Osteoblast (primary cell): ENCODE results near the gene APOM. TPM values are rescaled to one million over a fixed set of nuclear protein-coding genes. Genes with fewer than 3 reads are reported as not detected.

Experiments used
- DNase-seq: peaks from one replicate; pipeline ENCODE4 v3.0.0; 2011; ENCODE audit warnings: low spot score, mixed read lengths; ENCODE audit not compliant: insufficient read length; ENCODE audit errors: missing footprints
- H2AFZ ChIP-seq: 2 replicates; pipeline ENCODE4 v1.6.0; 2011; ENCODE audit warnings: mild to moderate bottlenecking, low read length
- H3K27ac ChIP-seq: 2 replicates; pipeline ENCODE4 v1.5.1; 2011; ENCODE audit warnings: mild to moderate bottlenecking, low read depth, low read length, moderate library complexity
- H3K27me3 ChIP-seq: 2 replicates; pipeline ENCODE4 v1.6.0; 2012; ENCODE audit warnings: mild to moderate bottlenecking, control low read depth, inconsistent platforms, low read length, moderate library complexity; ENCODE audit not compliant: insufficient read depth
- H3K36me3 ChIP-seq: 2 replicates; pipeline ENCODE4 v1.5.1; 2011; ENCODE audit warnings: mild to moderate bottlenecking, low read length, control low read depth, moderate library complexity; ENCODE audit not compliant: insufficient read depth
- H3K4me1 ChIP-seq: 2 replicates; pipeline ENCODE4 v1.5.1; 2011; ENCODE audit warnings: mild to moderate bottlenecking, low read length, control low read depth, moderate library complexity; ENCODE audit not compliant: insufficient read depth
- H3K4me2 ChIP-seq: 2 replicates; pipeline ENCODE4 v1.6.0; 2011; ENCODE audit warnings: mild to moderate bottlenecking, low read length; ENCODE audit not compliant: insufficient read depth
- H3K4me3 ChIP-seq: fragments of 200-600 bp; sonication (generic); 3 replicates; pipeline ENCODE4 v1.5.1; 2012; ENCODE audit warnings: mild to moderate bottlenecking, low read length, inconsistent platforms; ENCODE audit not compliant: insufficient read depth
- H3K79me2 ChIP-seq: 2 replicates; pipeline ENCODE4 v1.6.0; 2012; ENCODE audit warnings: mild to moderate bottlenecking, low read length, control low read depth, inconsistent platforms; ENCODE audit not compliant: insufficient read depth
- H3K9me3 ChIP-seq: 2 replicates; pipeline ENCODE4 v1.5.1; 2011; ENCODE audit warnings: low read depth, low read length, control low read depth
- H4K20me1 ChIP-seq: 2 replicates; pipeline ENCODE4 v1.6.0; 2012; ENCODE audit warnings: mild to moderate bottlenecking, low read length, control low read depth; ENCODE audit not compliant: insufficient read depth
- total RNA-seq: library from RNA; depleted of rRNA; stranded (reverse); fragments of >200 nt; gene quantifications from 2 replicates; pipeline ENCODE4 v1.2.3, GENCODE V29; 2012
- TF ChIP-seq, protein P1 (sequence below): IDR thresholded peaks from 2 replicates; pipeline ENCODE4 v1.5.1; 2011; ENCODE audit warnings: mild to moderate bottlenecking, low read depth, low read length, moderate library complexity; ENCODE audit errors: extremely low read depth

The APOM gene
- total RNA-seq, 1 donor: 1.1 TPM

GRCh38 chr6:31662124-31662723 is 6.5 kb downstream of the APOM start:
- TF ChIP-seq, protein P1, sequence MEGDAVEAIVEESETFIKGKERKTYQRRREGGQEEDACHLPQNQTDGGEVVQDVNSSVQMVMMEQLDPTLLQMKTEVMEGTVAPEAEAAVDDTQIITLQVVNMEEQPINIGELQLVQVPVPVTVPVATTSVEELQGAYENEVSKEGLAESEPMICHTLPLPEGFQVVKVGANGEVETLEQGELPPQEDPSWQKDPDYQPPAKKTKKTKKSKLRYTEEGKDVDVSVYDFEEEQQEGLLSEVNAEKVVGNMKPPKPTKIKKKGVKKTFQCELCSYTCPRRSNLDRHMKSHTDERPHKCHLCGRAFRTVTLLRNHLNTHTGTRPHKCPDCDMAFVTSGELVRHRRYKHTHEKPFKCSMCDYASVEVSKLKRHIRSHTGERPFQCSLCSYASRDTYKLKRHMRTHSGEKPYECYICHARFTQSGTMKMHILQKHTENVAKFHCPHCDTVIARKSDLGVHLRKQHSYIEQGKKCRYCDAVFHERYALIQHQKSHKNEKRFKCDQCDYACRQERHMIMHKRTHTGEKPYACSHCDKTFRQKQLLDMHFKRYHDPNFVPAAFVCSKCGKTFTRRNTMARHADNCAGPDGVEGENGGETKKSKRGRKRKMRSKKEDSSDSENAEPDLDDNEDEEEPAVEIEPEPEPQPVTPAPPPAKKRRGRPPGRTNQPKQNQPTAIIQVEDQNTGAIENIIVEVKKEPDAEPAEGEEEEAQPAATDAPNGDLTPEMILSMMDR: no peak
- H3K27me3 ChIP-seq: no peaks in the 10 kb centered on the region
- no peak for DNase-seq
- peaks cover 50% of the 10 kb centered on the region for H3K4me1 ChIP-seq
- H3K27ac ChIP-seq: no peak overlapping the region
- no peak overlapping the region for H3K4me3 ChIP-seq
- H3K9me3 ChIP-seq: no peaks in the 10 kb centered on the region
- H3K36me3 ChIP-seq: peaks cover 21% of the 10 kb centered on the region
- H4K20me1 ChIP-seq: peaks cover 29% of the 10 kb centered on the region
- H3K4me2 ChIP-seq: no peak overlapping the region
- H3K79me2 ChIP-seq: peaks cover 64% of the 10 kb centered on the region
- H2AFZ ChIP-seq: no peak overlapping the region

GRCh38 chr6:31663126-31663960 is 7.6 kb downstream of the APOM start:
- Histone ChIP-seq H3K79me2 (peaks cover 64% of the 10 kb centered on the region), H3K9me3 (no peaks in the 10 kb centered on the region), H3K36me3 (peaks cover 23% of the 10 kb centered on the region), H3K27me3 (no peaks in the 10 kb centered on the region), H3K27ac (peak overlapping the region; percentile 91), H3K4me3 (peak overlapping the region; percentile 84), H2AFZ (no peak overlapping the region), H3K4me2 (peak overlapping the region; percentile 99), H3K4me1 (peaks cover 48% of the 10 kb centered on the region), H4K20me1 (peaks cover 23% of the 10 kb centered on the region)
- TF ChIP-seq, protein P1: no peak
- DNase-seq: peak; percentile 96

DNA sequence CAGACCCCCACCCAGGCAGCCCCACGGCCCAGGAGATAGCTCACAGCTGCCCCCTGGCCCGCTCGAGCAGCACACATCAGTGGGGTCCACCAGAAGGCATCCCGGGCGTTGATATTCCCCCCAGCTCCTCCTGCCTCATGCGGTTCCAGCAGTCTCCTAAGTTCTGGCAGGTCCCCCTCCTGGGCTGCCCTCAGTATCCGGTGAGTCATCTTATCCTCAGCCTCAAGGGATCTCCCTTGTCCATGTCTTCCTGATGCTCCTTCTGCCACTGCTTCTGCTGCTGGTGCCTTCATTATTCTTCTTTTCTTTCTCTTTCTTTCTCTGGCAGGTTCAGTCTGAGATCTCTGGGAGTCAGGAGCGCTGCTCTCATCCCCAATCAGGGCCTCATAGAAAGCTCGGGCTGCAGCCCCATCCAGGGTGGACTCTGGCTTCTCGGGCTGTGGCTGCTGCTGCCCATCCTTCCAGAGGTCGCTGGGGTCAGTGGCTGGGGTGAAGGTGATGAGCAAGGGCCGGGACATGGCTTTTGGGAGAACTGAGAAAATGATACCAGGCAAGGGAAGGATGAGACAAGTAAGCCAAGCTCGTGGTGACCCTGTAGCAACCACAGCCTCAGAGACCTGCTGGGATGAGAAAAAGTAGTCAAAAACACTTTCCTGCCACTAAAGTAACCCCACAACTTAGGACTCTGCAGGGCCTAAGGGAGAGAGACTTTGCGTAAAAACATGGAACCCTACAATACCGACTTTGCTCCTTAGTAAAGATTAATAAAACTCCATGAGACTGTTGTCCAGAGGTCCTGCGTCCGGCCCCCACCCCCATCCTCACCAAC is 8.5 kb downstream of the APOM start:
- peaks cover 19% of the 10 kb centered on the region for H4K20me1 ChIP-seq
- TF ChIP-seq, protein P1: no peak
- H3K36me3 ChIP-seq: peaks cover 31% of the 10 kb centered on the region
- H3K27ac ChIP-seq: peak overlapping the region; percentile 91
- H3K79me2 ChIP-seq: peaks cover 64% of the 10 kb centered on the region
- H2AFZ ChIP-seq: peak overlapping the region; percentile 92
- peak overlapping the region; percentile 99 for H3K4me2 ChIP-seq
- DNase-seq: peak; percentile 93
- peak overlapping the region; percentile 84 for H3K4me3 ChIP-seq
- no peaks in the 10 kb centered on the region for H3K9me3 ChIP-seq
- H3K27me3 ChIP-seq: no peaks in the 10 kb centered on the region
- H3K4me1 ChIP-seq: peaks cover 43% of the 10 kb centered on the region
